ENCODE data around the gene SV2B. TPM values are rescaled to one million over a fixed set of nuclear protein-coding genes. Genes with fewer than 3 reads are reported as not detected.

The SV2B gene
- total RNA-seq, 2 donors from 2014 or later, result 6.5 to 8.8 TPM

GRCh38 chr15:91065505-91065904, 34.6 kb upstream of the SV2B start:
- 80 to 88% methylated on average over 1 to 2 of the region's 2 CpGs for whole genome bisulfite sequencing, 2 experiments (ENCODE audit: insufficient coverage in 1 of 2, insufficient read length in 1 of 2)

GRCh38 chr15:91067036-91067435, 33.0 kb upstream of the SV2B start:
- Mint-ChIP-seq H3K9me3 (peaks cover 10% of the 10 kb centered on the region), H3K4me3 (no peak overlapping the region), H3K36me3 (ENCODE audit: low read depth) (no peaks in the 10 kb centered on the region), H3K27ac (no peak overlapping the region), H3K27me3 (ENCODE audit: insufficient read depth) (peaks cover 2% of the 10 kb centered on the region), H3K4me1 (no peaks in the 10 kb centered on the region)
- Histone ChIP-seq H3K4me3 (ENCODE audit: low read length) (no peak overlapping the region), H3K27me3 (ENCODE audit: control insufficient read depth, insufficient read depth, low read length, poor library complexity, severe bottlenecking) (no peaks in the 10 kb centered on the region), H3K9ac (ENCODE audit: extremely low read depth, low read length, poor library complexity, severe bottlenecking) (no peak overlapping the region), H3K4me1 (ENCODE audit: control insufficient read depth, insufficient read depth, low read length) (no peaks in the 10 kb centered on the region), H3K27ac (ENCODE audit: low read depth, low read length) (no peak overlapping the region), H3K9me3 (ENCODE audit: control insufficient read depth, low read length) (peaks cover 14% of the 10 kb centered on the region), H3K36me3 (ENCODE audit: control insufficient read depth, insufficient read depth, low read length) (no peaks in the 10 kb centered on the region)
- 85% methylated on average over 2 of the region's 2 CpGs; no CpG with 5 or more reads in 1 of the 2 experiments for WGBS, 2 experiments (ENCODE audit: insufficient coverage in 1 of 2, insufficient read length in 1 of 2)
- TF ChIP-seq, protein P1, sequence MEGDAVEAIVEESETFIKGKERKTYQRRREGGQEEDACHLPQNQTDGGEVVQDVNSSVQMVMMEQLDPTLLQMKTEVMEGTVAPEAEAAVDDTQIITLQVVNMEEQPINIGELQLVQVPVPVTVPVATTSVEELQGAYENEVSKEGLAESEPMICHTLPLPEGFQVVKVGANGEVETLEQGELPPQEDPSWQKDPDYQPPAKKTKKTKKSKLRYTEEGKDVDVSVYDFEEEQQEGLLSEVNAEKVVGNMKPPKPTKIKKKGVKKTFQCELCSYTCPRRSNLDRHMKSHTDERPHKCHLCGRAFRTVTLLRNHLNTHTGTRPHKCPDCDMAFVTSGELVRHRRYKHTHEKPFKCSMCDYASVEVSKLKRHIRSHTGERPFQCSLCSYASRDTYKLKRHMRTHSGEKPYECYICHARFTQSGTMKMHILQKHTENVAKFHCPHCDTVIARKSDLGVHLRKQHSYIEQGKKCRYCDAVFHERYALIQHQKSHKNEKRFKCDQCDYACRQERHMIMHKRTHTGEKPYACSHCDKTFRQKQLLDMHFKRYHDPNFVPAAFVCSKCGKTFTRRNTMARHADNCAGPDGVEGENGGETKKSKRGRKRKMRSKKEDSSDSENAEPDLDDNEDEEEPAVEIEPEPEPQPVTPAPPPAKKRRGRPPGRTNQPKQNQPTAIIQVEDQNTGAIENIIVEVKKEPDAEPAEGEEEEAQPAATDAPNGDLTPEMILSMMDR (conservative IDR thresholded peaks at IDR 0.05), result no peak
- no peak for DNase-seq

More at GRCh38 chr15:91065505-91065904, 34.6 kb upstream of the SV2B start:
- H3K27ac Mint-ChIP-seq, result no peak overlapping the region
- H3K36me3 Mint-ChIP-seq (ENCODE audit: low read depth), result no peaks in the 10 kb centered on the region
- H3K27me3 Mint-ChIP-seq (ENCODE audit: insufficient read depth), result peaks cover 2% of the 10 kb centered on the region
- H3K4me3 ChIP-seq (ENCODE audit: low read length), result no peak overlapping the region
- peaks cover 14% of the 10 kb centered on the region for H3K9me3 ChIP-seq (ENCODE audit: control insufficient read depth, low read length)
- no peak overlapping the region for H3K4me3 Mint-ChIP-seq
- H3K27ac ChIP-seq (ENCODE audit: low read depth, low read length), result no peak overlapping the region
- no peaks in the 10 kb centered on the region for H3K4me1 ChIP-seq (ENCODE audit: control insufficient read depth, insufficient read depth, low read length)
- no peaks in the 10 kb centered on the region for H3K27me3 ChIP-seq (ENCODE audit: control insufficient read depth, insufficient read depth, low read length, poor library complexity, severe bottlenecking)
- H3K36me3 ChIP-seq (ENCODE audit: control insufficient read depth, insufficient read depth, low read length), result no peaks in the 10 kb centered on the region
- DNase-seq, result no peak
- H3K9me3 Mint-ChIP-seq, result peaks cover 10% of the 10 kb centered on the region
- no peaks in the 10 kb centered on the region for H3K4me1 Mint-ChIP-seq
- H3K9ac ChIP-seq (ENCODE audit: extremely low read depth, low read length, poor library complexity, severe bottlenecking), result no peak overlapping the region
- TF ChIP-seq, protein P1 (conservative IDR thresholded peaks at IDR 0.05), result no peak

- Histone ChIP-seq H3K4me3 (ENCODE audit: low read length) (no peak overlapping the region), H3K27ac (ENCODE audit: low read depth, low read length) (no peak overlapping the region), H3K9ac (ENCODE audit: extremely low read depth, low read length, poor library complexity, severe bottlenecking) (no peak overlapping the region), H3K9me3 (ENCODE audit: control insufficient read depth, low read length) (peaks cover 14% of the 10 kb centered on the region), H3K27me3 (ENCODE audit: control insufficient read depth, insufficient read depth, low read length, poor library complexity, severe bottlenecking) (no peaks in the 10 kb centered on the region), H3K36me3 (ENCODE audit: control insufficient read depth, insufficient read depth, low read length) (no peaks in the 10 kb centered on the region), H3K4me1 (ENCODE audit: control insufficient read depth, insufficient read depth, low read length) (no peaks in the 10 kb centered on the region)
- TF ChIP-seq, protein P1 (conservative IDR thresholded peaks at IDR 0.05), result no peak
- Mint-ChIP-seq H3K27me3 (ENCODE audit: insufficient read depth) (peaks cover 2% of the 10 kb centered on the region), H3K4me1 (no peaks in the 10 kb centered on the region), H3K4me3 (no peak overlapping the region), H3K27ac (no peak overlapping the region), H3K36me3 (ENCODE audit: low read depth) (no peaks in the 10 kb centered on the region), H3K9me3 (peaks cover 10% of the 10 kb centered on the region)
- WGBS, 2 experiments (ENCODE audit: insufficient coverage in 1 of 2, insufficient read length in 1 of 2), result 100% methylated on average over 2 of the region's 2 CpGs
- DNase-seq, result no peak
Measured at GRCh38 chr15:91068436-91068835, 31.6 kb upstream of the SV2B start.
